ENCODE results near the gene CDH23. TPM values are rescaled to one million over a fixed set of nuclear protein-coding genes. Genes with fewer than 3 reads are reported as not detected.

CDH23 gene
- polyA plus RNA-seq, 4 donors: 0.60 to 2.9 (median 1.5) TPM

- no peak for DNase-seq (ENCODE audit: low read depth in 4 of 4, low spot score in 3 of 4)
These were observed 418.9 kb downstream of the CDH23 start for GRCh38 chr10:71815515-71816130.

- no peak for DNase-seq (ENCODE audit: low read depth in 4 of 4, low spot score in 3 of 4)
These were observed 419.7 kb downstream of the CDH23 start for GRCh38 chr10:71816421-71816851.

DNA sequence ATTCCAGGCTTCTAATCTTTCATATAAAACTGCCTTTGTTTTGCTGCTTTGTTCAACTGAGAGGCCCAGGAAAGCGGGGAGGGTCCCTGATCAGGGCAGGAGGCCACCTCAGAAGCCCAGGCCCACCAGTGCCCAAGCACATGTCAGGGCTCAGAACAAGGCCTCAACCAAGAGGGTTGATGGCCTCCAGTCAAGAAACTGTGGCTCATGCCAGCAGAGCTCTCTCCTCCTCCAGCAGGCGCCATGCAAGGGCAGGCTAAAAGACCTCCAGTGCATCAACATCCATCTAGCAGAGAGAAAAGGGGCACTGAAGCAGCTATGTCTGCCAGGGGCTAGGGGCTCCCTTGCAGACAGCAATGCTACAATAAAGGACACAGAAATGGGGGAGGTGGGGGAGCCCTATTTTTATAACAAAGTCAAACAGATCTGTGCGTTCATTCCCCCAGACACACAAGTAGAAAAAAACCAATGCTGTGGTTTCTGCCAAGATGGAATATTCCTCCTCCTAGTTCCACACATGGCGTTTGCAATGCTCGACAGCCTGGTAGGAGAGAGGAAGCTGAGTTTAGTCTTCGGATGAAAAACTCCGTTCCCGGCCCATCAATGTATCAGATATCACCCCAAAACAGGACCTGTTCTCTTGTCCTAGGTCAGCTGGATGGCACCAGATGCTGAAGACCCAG is 420.4 kb downstream of the CDH23 start:
- DNase-seq (ENCODE audit: low read depth in 4 of 4, low spot score in 3 of 4): no peak

DNA sequence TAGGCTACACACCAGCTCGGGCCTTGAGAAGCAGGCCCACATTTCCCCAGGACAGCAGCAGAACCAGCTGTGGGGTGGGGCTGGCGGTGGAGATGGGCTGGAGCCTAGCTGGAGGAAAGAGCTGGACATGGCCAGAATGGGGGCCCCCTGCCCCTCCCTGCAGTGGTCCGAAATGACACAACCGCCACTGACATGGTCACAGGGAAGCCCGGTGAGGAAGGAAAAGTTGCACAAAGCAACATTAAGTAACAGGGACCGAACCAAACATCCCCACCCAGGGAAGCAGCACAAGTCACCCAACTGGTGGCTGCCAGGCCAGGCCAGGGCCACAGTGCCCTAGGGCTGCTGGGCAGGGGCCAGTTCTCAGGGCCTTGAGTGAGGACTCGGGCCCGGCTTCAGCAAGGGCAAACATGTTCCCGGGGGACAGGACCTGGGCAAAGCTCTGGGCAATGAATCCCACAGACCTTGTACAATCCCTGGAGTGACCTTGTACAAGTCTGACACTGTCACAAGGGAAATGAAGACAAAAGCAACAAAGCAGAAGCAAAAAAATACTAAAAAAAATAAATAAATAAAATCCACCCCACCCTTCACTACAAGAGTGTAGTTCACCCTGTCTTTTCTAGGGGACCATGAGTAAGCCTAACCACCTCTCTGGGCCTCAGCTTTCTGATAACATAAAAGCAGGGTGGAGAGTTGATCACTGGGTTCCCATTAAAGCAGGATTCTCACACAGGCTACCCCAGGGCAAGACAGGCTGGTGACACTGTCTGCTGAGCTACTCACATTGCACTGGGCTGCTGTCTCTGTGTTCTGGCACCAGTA is 421.3 kb downstream of the CDH23 start:
- DNase-seq (ENCODE audit: low read depth in 4 of 4, low spot score in 3 of 4): no peak

- no peak for DNase-seq (ENCODE audit: low read depth in 4 of 4, low spot score in 3 of 4)
These were observed 422.0 kb downstream of the CDH23 start for GRCh38 chr10:71818674-71819260.

- no peak for DNase-seq (ENCODE audit: low read depth in 4 of 4, low spot score in 3 of 4)
These were observed 422.7 kb downstream of the CDH23 start for GRCh38 chr10:71819441-71819861.

DNA sequence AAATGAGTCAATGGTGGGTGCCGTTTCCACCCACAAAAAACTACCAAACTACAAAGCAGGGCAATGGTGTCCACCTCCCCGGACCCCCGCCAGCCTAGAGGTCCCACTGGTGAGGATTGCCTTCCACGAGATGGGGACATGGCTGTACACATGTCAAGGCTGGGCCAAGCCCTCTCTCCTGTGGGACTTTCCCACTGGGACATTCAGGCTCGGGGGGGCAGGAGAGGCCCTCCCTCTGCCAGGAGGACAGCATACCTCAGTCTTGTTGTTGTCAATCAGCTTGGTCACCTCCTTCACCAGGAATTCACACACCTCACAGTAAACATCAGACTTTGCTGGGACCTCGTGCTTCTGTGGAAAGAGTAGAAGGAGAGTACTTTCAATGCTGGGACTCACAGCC is 423.3 kb downstream of the CDH23 start:
- no peak for DNase-seq (ENCODE audit: low read depth in 4 of 4, low spot score in 3 of 4)

GRCh38 chr10:71820966-71821365 is 424.2 kb downstream of the CDH23 start:
- no peak for DNase-seq (ENCODE audit: low read depth in 4 of 4, low spot score in 3 of 4)

DNA sequence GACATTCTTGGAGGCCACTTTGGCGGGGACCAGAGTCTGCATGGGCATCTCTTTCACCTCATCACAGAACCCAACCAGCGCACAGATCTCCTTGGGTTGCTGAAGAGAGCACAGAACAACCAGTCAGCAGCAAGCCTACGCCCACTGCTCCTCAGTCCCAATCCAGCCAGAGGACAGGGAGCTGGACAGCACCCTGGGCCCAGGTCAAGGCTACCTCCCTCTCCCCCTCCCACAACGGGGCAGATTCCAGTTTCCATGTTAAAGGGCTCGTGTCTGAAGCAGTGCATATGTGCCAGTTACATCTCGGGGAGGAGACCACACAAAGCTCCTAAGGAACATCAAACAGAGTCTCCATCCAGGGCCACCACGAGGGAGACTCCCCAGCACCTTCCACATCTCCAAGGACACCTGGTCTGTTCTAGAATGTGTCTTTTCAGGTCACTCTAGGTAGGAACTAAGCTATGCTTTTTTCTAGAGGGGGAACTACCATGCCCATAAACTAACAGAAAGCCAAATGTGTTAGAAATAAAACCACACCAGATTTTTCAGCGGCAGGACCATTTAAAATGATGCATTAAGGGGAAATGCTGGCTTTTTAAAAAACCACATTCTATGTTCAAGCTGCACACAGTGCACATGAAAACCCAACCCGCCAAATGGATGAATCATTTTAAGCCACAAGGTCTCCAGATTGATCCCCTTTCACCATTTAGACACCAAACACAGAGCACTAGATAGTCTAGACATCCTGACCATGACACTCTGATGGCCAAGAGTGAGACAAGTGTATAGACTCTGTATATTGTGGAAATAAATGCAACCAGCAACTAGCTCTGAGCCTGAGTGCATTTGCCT is 425.4 kb downstream of the CDH23 start:
- DNase-seq (ENCODE audit: low read depth in 4 of 4, low spot score in 3 of 4): no peak

- no peak for DNase-seq (ENCODE audit: low read depth in 4 of 4, low spot score in 3 of 4)
These were observed 426.6 kb downstream of the CDH23 start for GRCh38 chr10:71823356-71823755.

GRCh38 chr10:71824333-71824732 is 427.6 kb downstream of the CDH23 start:
- DNase-seq (ENCODE audit: low read depth in 4 of 4, low spot score in 3 of 4): no peak

- no peak for DNase-seq (ENCODE audit: low read depth in 4 of 4, low spot score in 3 of 4)
These were observed 428.5 kb downstream of the CDH23 start for GRCh38 chr10:71825217-71825616.

GRCh38 chr10:71827852-71828251 is 431.1 kb downstream of the CDH23 start:
- DNase-seq (ENCODE audit: low read depth in 4 of 4, low spot score in 3 of 4): no peak

- no peak for DNase-seq (ENCODE audit: low read depth in 4 of 4, low spot score in 3 of 4)
These were observed 432.0 kb downstream of the CDH23 start for GRCh38 chr10:71828702-71829101.

GRCh38 chr10:71829171-71829570 is 432.5 kb downstream of the CDH23 start:
- DNase-seq (ENCODE audit: low read depth in 4 of 4, low spot score in 3 of 4): no peak

- DNase-seq (ENCODE audit: low read depth in 4 of 4, low spot score in 3 of 4): no peak
These were observed 433.2 kb downstream of the CDH23 start for GRCh38 chr10:71829896-71830295.

- no peak for DNase-seq (ENCODE audit: low read depth in 4 of 4, low spot score in 3 of 4)
These were observed 434.0 kb downstream of the CDH23 start for GRCh38 chr10:71830726-71831125.

DNA sequence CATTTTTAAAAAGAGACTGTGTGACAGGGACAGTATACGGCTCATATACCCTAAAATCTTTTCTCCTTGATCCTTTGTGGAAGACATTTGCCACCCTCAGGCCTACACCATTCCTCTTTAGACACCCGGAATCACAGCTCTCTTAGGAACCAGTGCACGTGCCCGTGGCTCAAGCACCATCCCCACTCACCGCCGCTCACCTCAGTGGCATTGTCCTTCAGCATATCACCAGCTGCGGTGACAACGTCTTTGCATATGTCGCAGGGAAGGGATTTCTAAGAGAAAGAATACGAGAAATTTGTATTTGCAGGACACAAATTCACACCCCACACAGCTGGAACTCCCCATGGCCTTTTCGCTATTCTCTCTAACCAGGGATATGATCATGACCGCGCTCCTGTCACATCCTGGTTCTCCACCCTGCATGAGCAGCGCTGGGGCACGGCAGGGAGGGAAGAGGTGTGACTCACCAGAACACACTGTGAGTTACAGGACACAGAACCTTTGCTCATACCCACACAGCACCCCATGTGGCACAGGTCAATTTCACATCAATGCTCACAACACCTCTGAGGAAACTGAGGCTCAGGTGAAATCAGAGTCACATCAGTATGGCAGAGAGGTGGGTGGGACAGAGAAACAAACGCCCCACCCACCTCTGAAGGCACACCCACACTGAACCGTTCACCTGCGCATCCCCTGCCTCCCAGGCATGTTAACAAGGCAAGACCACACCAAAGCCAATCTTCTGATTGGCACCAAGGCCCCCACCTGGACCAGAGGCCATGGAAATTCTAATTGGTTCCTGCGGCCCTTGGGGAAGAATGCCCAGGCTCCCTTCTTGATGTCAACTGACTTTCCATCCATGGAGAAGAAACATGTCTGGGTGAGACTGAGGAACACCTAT is 435.2 kb downstream of the CDH23 start:
- DNase-seq (ENCODE audit: low read depth in 4 of 4, low spot score in 3 of 4): no peak

- no peak for DNase-seq (ENCODE audit: low read depth in 4 of 4, low spot score in 3 of 4)
These were observed 436.2 kb downstream of the CDH23 start for GRCh38 chr10:71832967-71833366.
